Effector memory CD8-positive, alpha-beta T cell (primary cell): ENCODE results near the gene CHRNA3.

ENCODE experiments used
- ATAC-seq: fragments of 150-1000 bp; cut with Tn5 transposase; replicated peaks from 2 replicates; pipeline ENCODE4 v1.10.0; 2021; ENCODE audit warnings: mild to moderate bottlenecking, moderate library complexity
- DNase-seq, 3 experiments: peaks; one replicate each; pipeline ENCODE4 v3.0.0; 2021
- H3K27ac Mint-ChIP-seq, 2 donors: one replicate each; pipeline ENCODE4 v1.8.0; 2022; ENCODE audit warnings: mild to moderate bottlenecking in 2 of 2, mixed read lengths in 2 of 2, moderate library complexity in 2 of 2
- H3K27me3 Mint-ChIP-seq, 2 donors: one replicate each; pipeline ENCODE4 v1.8.0; 2022; ENCODE audit warnings: mixed read lengths in 2 of 2
- H3K36me3 Mint-ChIP-seq: one replicate; pipeline ENCODE4 v1.8.0; 2022; ENCODE audit warnings: mild to moderate bottlenecking, moderate library complexity, mixed read lengths; ENCODE audit not compliant: insufficient read depth
- H3K4me1 Mint-ChIP-seq, 2 donors: one replicate each; pipeline ENCODE4 v1.8.0; 2022; ENCODE audit warnings: low read depth in 2 of 2, mixed read lengths in 2 of 2
- H3K4me3 Mint-ChIP-seq, 2 donors: one replicate each; pipeline ENCODE4 v1.8.0; 2022; ENCODE audit warnings: mild to moderate bottlenecking in 2 of 2, mixed read lengths in 2 of 2, moderate library complexity in 2 of 2
- H3K9me3 Mint-ChIP-seq, 2 donors: one replicate each; pipeline ENCODE4 v1.8.0; 2022; ENCODE audit warnings: mixed read lengths in 2 of 2

The CHRNA3 gene

GRCh38 chr15:78645009-78645408, 24.2 kb upstream of the CHRNA3 start:
- Mint-ChIP-seq H3K4me3 (no peak overlapping the region), H3K27ac (no peak overlapping the region), H3K27me3 (peaks cover 12 to 15% of the 10 kb centered on the region in 2 donors), H3K4me1 (peaks cover 0 to 8% of the 10 kb centered on the region in 2 donors), H3K36me3 (peaks cover 4% of the 10 kb centered on the region), H3K9me3 (no peaks in the 10 kb centered on the region)
- DNase-seq (no peak), ATAC-seq (no peak)

- no peaks in the 10 kb centered on the region for H3K9me3 Mint-ChIP-seq
- H3K36me3 Mint-ChIP-seq, result peaks cover 4% of the 10 kb centered on the region
- H3K4me1 Mint-ChIP-seq, result peaks cover 0 to 8% of the 10 kb centered on the region in 2 donors
- H3K4me3 Mint-ChIP-seq, result no peak overlapping the region
- H3K27me3 Mint-ChIP-seq, result peaks cover 22 to 33% of the 10 kb centered on the region in 2 donors
- DNase-seq, result no peak
- no peak for ATAC-seq
- no peak overlapping the region for H3K27ac Mint-ChIP-seq
These were observed 21.5 kb upstream of the CHRNA3 start for GRCh38 chr15:78642331-78642730.

- DNase-seq (no peak), ATAC-seq (no peak)
- Mint-ChIP-seq H3K27ac (no peak overlapping the region), H3K4me1 (peaks cover 0 to 8% of the 10 kb centered on the region in 2 donors), H3K36me3 (peaks cover 4% of the 10 kb centered on the region), H3K27me3 (peaks cover 22 to 38% of the 10 kb centered on the region in 2 donors), H3K9me3 (no peaks in the 10 kb centered on the region), H3K4me3 (peak overlapping the region; percentile 45 to 76)
These were observed 21.0 kb upstream of the CHRNA3 start for GRCh38 chr15:78641749-78642275.

GRCh38 chr15:78641102-78641748, 20.4 kb upstream of the CHRNA3 start, which contains the start of gene CHRNB4:
TSS of gene CHRNB4 (minus strand) at chr15:78641210. CDS start at chr15:78641133, 77 bp downstream.
- Mint-ChIP-seq H3K9me3 (no peaks in the 10 kb centered on the region), H3K36me3 (peaks cover 4% of the 10 kb centered on the region), H3K4me1 (peaks cover 0 to 8% of the 10 kb centered on the region in 2 donors), H3K27ac (no peak within 1 kb of the TSS), H3K27me3 (peaks cover 22 to 40% of the 10 kb centered on the region in 2 donors), H3K4me3 (peak within 1 kb of the TSS; percentile 45 to 76)
- ATAC-seq (peak; percentile 62), DNase-seq (no peak)

- peaks cover 4% of the 10 kb centered on the region for H3K36me3 Mint-ChIP-seq
- H3K27ac Mint-ChIP-seq, result no peak overlapping the region
- DNase-seq (no peak), ATAC-seq (peak; percentile 22)
- peaks cover 22 to 40% of the 10 kb centered on the region in 2 donors for H3K27me3 Mint-ChIP-seq
- no peaks in the 10 kb centered on the region for H3K9me3 Mint-ChIP-seq
- H3K4me3 Mint-ChIP-seq, result peak overlapping the region; percentile 34 to 76
- peaks cover 0 to 8% of the 10 kb centered on the region in 2 donors for H3K4me1 Mint-ChIP-seq
These were observed 19.8 kb upstream of the CHRNA3 start for GRCh38 chr15:78640527-78641101.

- peaks cover 4% of the 10 kb centered on the region for H3K36me3 Mint-ChIP-seq
- no peaks in the 10 kb centered on the region for H3K9me3 Mint-ChIP-seq
- H3K27me3 Mint-ChIP-seq, result peaks cover 22 to 50% of the 10 kb centered on the region in 2 donors
- no peak overlapping the region for H3K4me3 Mint-ChIP-seq
- no peak overlapping the region for H3K27ac Mint-ChIP-seq
- DNase-seq (peak in 2 of 3 experiments; percentile 12 to 21), ATAC-seq (no peak)
- H3K4me1 Mint-ChIP-seq, result peaks cover 0 to 8% of the 10 kb centered on the region in 2 donors
These were observed 18.0 kb upstream of the CHRNA3 start for GRCh38 chr15:78638658-78639314.

GRCh38 chr15:78637776-78638435, 17.1 kb upstream of the CHRNA3 start:
- Mint-ChIP-seq H3K36me3 (no peaks in the 10 kb centered on the region), H3K4me3 (no peak overlapping the region), H3K4me1 (peaks cover 0 to 8% of the 10 kb centered on the region in 2 donors), H3K27ac (no peak overlapping the region), H3K9me3 (peaks cover 0 to 3% of the 10 kb centered on the region in 2 donors), H3K27me3 (peaks cover 22 to 58% of the 10 kb centered on the region in 2 donors)
- DNase-seq (no peak), ATAC-seq (no peak)

GRCh38 chr15:78636378-78636859, 15.6 kb upstream of the CHRNA3 start:
- Mint-ChIP-seq H3K4me3 (no peak overlapping the region), H3K36me3 (no peaks in the 10 kb centered on the region), H3K4me1 (peaks cover 0 to 3% of the 10 kb centered on the region in 2 donors), H3K27ac (no peak overlapping the region), H3K27me3 (peaks cover 13 to 53% of the 10 kb centered on the region in 2 donors), H3K9me3 (peaks cover 0 to 3% of the 10 kb centered on the region in 2 donors)
- ATAC-seq (no peak), DNase-seq (no peak)

- Mint-ChIP-seq H3K27me3 (peaks cover 10 to 47% of the 10 kb centered on the region in 2 donors), H3K9me3 (peaks cover 0 to 3% of the 10 kb centered on the region in 2 donors), H3K4me1 (no peaks in the 10 kb centered on the region), H3K27ac (no peak overlapping the region), H3K4me3 (no peak overlapping the region), H3K36me3 (no peaks in the 10 kb centered on the region)
- ATAC-seq, result no peak
- DNase-seq, result no peak
These were observed 14.6 kb upstream of the CHRNA3 start for GRCh38 chr15:78635346-78635745.

- Mint-ChIP-seq H3K4me1 (no peaks in the 10 kb centered on the region), H3K27ac (no peak overlapping the region), H3K36me3 (no peaks in the 10 kb centered on the region), H3K27me3 (peaks cover 12 to 52% of the 10 kb centered on the region in 2 donors), H3K4me3 (no peak overlapping the region), H3K9me3 (peaks cover 0 to 3% of the 10 kb centered on the region in 2 donors)
- DNase-seq (no peak), ATAC-seq (no peak)
These were observed 13.7 kb upstream of the CHRNA3 start for GRCh38 chr15:78634210-78635145.

GRCh38 chr15:78633348-78633747, 12.6 kb upstream of the CHRNA3 start:
- H3K27me3 Mint-ChIP-seq, result peaks cover 17 to 56% of the 10 kb centered on the region in 2 donors
- H3K4me1 Mint-ChIP-seq, result no peaks in the 10 kb centered on the region
- no peaks in the 10 kb centered on the region for H3K36me3 Mint-ChIP-seq
- H3K9me3 Mint-ChIP-seq, result peaks cover 0 to 3% of the 10 kb centered on the region in 2 donors
- no peak for ATAC-seq
- H3K27ac Mint-ChIP-seq, result no peak overlapping the region
- no peak overlapping the region for H3K4me3 Mint-ChIP-seq
- DNase-seq, result no peak

GRCh38 chr15:78630886-78631633, 10.3 kb upstream of the CHRNA3 start:
- DNase-seq (no peak), ATAC-seq (no peak)
- H3K9me3 Mint-ChIP-seq, result peaks cover 0 to 3% of the 10 kb centered on the region in 2 donors
- H3K27me3 Mint-ChIP-seq, result peaks cover 36 to 60% of the 10 kb centered on the region in 2 donors
- H3K36me3 Mint-ChIP-seq, result no peaks in the 10 kb centered on the region
- H3K27ac Mint-ChIP-seq, result no peak overlapping the region
- H3K4me3 Mint-ChIP-seq, result no peak overlapping the region
- H3K4me1 Mint-ChIP-seq, result no peaks in the 10 kb centered on the region
